Neural cell (in vitro differentiated cells): ENCODE measurements around the gene ABCA8. TPM values are rescaled to one million over a fixed set of nuclear protein-coding genes. Genes with fewer than 3 reads are reported as not detected.

Experiments used
- H2AFZ ChIP-seq: fragments of 200-600, 300-800 bp; sonication (generic), shearing (Covaris generic); 2 replicates; pipeline ENCODE4 v1.6.0; 2014; ENCODE audit warnings: low read depth, mild to moderate bottlenecking, antibody characterized with exemption, low read length, moderate library complexity
- H3F3A ChIP-seq: fragments of 200-600 bp; shearing (Covaris generic); 2 replicates; pipeline ENCODE4 v1.6.1; 2016; ENCODE audit warnings: mild to moderate bottlenecking, moderate library complexity, mixed read lengths, antibody characterized with exemption, low read length; ENCODE audit not compliant: insufficient read depth, poor library complexity, severe bottlenecking
- H3K27ac ChIP-seq: fragments of 200-600, 300-800 bp; sonication (generic), shearing (Covaris generic); 2 replicates; pipeline ENCODE4 v1.5.1; 2014; ENCODE audit warnings: mild to moderate bottlenecking, low read length, moderate library complexity
- H3K27me3 ChIP-seq: fragments of 300-800, 200-600 bp; sonication (generic), shearing (Covaris generic); 2 replicates; pipeline ENCODE4 v1.6.0; 2014; ENCODE audit warnings: mild to moderate bottlenecking, low read depth, low read length, moderate library complexity; ENCODE audit not compliant: insufficient read depth
- H3K36me3 ChIP-seq: fragments of 300-800, 200-600 bp; sonication (generic), shearing (Covaris generic); 2 replicates; pipeline ENCODE4 v1.5.1; 2014; ENCODE audit warnings: mild to moderate bottlenecking, antibody characterized with exemption, low read length, moderate library complexity; ENCODE audit not compliant: insufficient read depth
- H3K4me2 ChIP-seq: fragments of 300-800, 200-600 bp; sonication (generic), shearing (Covaris generic); 2 replicates; pipeline ENCODE4 v1.6.0; 2014; ENCODE audit warnings: mild to moderate bottlenecking, low read length
- H3K4me3 ChIP-seq: fragments of 300-800, 200-600 bp; sonication (generic), shearing (Covaris generic); 2 replicates; pipeline ENCODE4 v1.5.1; 2014; ENCODE audit warnings: mild to moderate bottlenecking, low read length, moderate library complexity
- H3K79me2 ChIP-seq: fragments of 200-600 bp; shearing (Covaris generic); replicated peaks from 2 replicates; pipeline ENCODE4 v1.6.0; 2014; ENCODE audit warnings: mild to moderate bottlenecking, low read length, moderate library complexity; ENCODE audit not compliant: insufficient read depth
- H3K9ac ChIP-seq: fragments of 300-800, 200-600 bp; sonication (generic), shearing (Covaris generic); 2 replicates; pipeline ENCODE4 v1.6.1; 2016; ENCODE audit warnings: mild to moderate bottlenecking, low read length, mixed read lengths
- H3K9me2 ChIP-seq: fragments of 200-600 bp; shearing (Covaris generic); 2 replicates; pipeline ENCODE4 v1.6.1; 2016; ENCODE audit warnings: mild to moderate bottlenecking, low read length, mixed read lengths; ENCODE audit not compliant: insufficient read depth
- H3K9me3 ChIP-seq: fragments of 200-600, 300-800 bp; sonication (generic), shearing (Covaris generic); 2 replicates; pipeline ENCODE4 v1.6.1; 2016; ENCODE audit warnings: mild to moderate bottlenecking, mixed run types, low read length, moderate library complexity, mixed read lengths
- H4K20me1 ChIP-seq: fragments of 200-600 bp; shearing (Covaris generic); 2 replicates; pipeline ENCODE4 v1.6.1; 2016; ENCODE audit warnings: mild to moderate bottlenecking, mixed run types; ENCODE audit not compliant: insufficient read depth
- EP300 ChIP-seq: fragments of 450-650 bp; conservative IDR thresholded peaks from 2 replicates; pipeline ENCODE4 v1.6.1; 2014; ENCODE audit warnings: antibody characterized with exemption, mild to moderate bottlenecking, moderate library complexity; ENCODE audit not compliant: poor library complexity, severe bottlenecking
- EZH2 ChIP-seq: fragments of 200-600, 300-800 bp; shearing (Covaris generic), sonication (generic); IDR thresholded peaks from 2 replicates; pipeline ENCODE4 v1.6.1; 2014; ENCODE audit warnings: antibody characterized with exemption, low read length, borderline replicate concordance, mild to moderate bottlenecking; ENCODE audit not compliant: insufficient read depth, poor library complexity, severe bottlenecking
- MXI1 ChIP-seq: fragments of 450-650 bp; conservative IDR thresholded peaks from 2 replicates; pipeline ENCODE4 v1.6.1; 2014; ENCODE audit warnings: antibody characterized with exemption, mild to moderate bottlenecking; ENCODE audit not compliant: poor library complexity, severe bottlenecking
- POLR2AphosphoS5 ChIP-seq: IDR thresholded peaks from 2 replicates; pipeline ENCODE4 v1.6.1; 2012
- RAD21 ChIP-seq: fragments of 450-650 bp; conservative IDR thresholded peaks from 2 replicates; pipeline ENCODE4 v1.6.1; 2014; ENCODE audit warnings: antibody characterized with exemption, mild to moderate bottlenecking, moderate library complexity
- SMC3 ChIP-seq: fragments of 450-650 bp; conservative IDR thresholded peaks from 2 replicates; pipeline ENCODE4 v1.6.1; 2014; ENCODE audit warnings: antibody characterized with exemption, mild to moderate bottlenecking, moderate library complexity; ENCODE audit not compliant: poor library complexity
- TAF1 ChIP-seq: IDR thresholded peaks from 2 replicates; pipeline ENCODE4 v1.6.1; 2012; ENCODE audit warnings: low read depth
- polyA plus RNA-seq: library from polyadenylated mRNA; depleted of rRNA; stranded (reverse); fragments of >200 nt; gene quantifications from 2 replicates; pipeline ENCODE4 v1.2.3, GENCODE V29; 2014
- TF ChIP-seq, protein P1 (sequence below): IDR thresholded peaks from 2 replicates; pipeline ENCODE4 v1.6.1; 2012; ENCODE audit warnings: borderline replicate concordance
- TF ChIP-seq, protein P2 (sequence below): fragments of 450-650 bp; IDR thresholded peaks from 2 replicates; pipeline ENCODE4 v1.5.1; 2014; ENCODE audit warnings: antibody characterized with exemption, mild to moderate bottlenecking, moderate library complexity; ENCODE audit not compliant: poor library complexity, severe bottlenecking

Gene ABCA8
- polyA plus RNA-seq, 1 donor from 2014 or later: not detected

DNA sequence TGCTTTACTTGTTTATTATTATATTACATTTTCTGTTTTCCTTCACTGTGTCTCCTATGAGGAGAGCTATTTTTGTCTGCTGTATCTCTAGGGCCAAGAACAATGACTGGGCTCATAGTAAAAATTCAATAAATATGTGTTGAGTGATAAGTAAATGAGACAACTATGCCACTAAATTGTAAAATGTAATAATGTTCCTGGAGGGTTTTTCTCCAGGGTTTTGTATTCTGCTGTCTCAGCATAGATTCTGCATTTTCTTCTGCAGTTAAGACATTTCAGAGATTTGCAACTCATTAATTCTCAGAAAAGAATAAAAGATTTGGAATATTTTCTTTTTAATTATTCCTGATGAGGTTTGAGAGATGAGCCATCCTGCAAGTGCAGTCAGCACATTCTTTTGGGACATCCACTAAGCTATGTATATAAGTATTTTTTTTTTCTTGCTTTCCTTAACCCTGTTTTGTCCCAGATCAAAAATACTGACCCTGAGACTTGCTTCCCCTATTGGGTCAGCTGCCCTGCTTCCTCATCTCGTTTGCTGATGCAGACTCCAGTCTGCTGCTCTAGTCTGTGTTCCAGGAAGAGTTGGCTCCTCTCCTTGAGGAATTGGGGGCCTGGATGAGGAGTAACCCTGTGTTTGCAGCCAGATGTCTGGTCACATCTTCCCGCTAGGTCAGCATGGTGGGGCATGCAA lies 122.9 kb downstream of the ABCA8 start:
- Histone ChIP-seq H3K4me2 (no peak overlapping the region), H4K20me1 (no peaks in the 10 kb centered on the region), H3F3A (no peaks in the 10 kb centered on the region), H3K27ac (no peak overlapping the region), H2AFZ (no peak overlapping the region), H3K9ac (no peak overlapping the region), H3K79me2 (no peaks in the 10 kb centered on the region), H3K4me3 (no peak overlapping the region), H3K9me3 (peaks cover 2% of the 10 kb centered on the region), H3K36me3 (no peaks in the 10 kb centered on the region), H3K27me3 (no peaks in the 10 kb centered on the region), H3K9me2 (no peaks in the 10 kb centered on the region)
- TF ChIP-seq, protein P1, sequence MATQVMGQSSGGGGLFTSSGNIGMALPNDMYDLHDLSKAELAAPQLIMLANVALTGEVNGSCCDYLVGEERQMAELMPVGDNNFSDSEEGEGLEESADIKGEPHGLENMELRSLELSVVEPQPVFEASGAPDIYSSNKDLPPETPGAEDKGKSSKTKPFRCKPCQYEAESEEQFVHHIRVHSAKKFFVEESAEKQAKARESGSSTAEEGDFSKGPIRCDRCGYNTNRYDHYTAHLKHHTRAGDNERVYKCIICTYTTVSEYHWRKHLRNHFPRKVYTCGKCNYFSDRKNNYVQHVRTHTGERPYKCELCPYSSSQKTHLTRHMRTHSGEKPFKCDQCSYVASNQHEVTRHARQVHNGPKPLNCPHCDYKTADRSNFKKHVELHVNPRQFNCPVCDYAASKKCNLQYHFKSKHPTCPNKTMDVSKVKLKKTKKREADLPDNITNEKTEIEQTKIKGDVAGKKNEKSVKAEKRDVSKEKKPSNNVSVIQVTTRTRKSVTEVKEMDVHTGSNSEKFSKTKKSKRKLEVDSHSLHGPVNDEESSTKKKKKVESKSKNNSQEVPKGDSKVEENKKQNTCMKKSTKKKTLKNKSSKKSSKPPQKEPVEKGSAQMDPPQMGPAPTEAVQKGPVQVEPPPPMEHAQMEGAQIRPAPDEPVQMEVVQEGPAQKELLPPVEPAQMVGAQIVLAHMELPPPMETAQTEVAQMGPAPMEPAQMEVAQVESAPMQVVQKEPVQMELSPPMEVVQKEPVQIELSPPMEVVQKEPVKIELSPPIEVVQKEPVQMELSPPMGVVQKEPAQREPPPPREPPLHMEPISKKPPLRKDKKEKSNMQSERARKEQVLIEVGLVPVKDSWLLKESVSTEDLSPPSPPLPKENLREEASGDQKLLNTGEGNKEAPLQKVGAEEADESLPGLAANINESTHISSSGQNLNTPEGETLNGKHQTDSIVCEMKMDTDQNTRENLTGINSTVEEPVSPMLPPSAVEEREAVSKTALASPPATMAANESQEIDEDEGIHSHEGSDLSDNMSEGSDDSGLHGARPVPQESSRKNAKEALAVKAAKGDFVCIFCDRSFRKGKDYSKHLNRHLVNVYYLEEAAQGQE: no peak
- TF ChIP-seq POLR2AphosphoS5 (no peak), RAD21 (no peak), EZH2 (no peak), EP300 (no peak), SMC3 (no peak), TAF1 (no peak), MXI1 (no peak)
- TF ChIP-seq, protein P2, sequence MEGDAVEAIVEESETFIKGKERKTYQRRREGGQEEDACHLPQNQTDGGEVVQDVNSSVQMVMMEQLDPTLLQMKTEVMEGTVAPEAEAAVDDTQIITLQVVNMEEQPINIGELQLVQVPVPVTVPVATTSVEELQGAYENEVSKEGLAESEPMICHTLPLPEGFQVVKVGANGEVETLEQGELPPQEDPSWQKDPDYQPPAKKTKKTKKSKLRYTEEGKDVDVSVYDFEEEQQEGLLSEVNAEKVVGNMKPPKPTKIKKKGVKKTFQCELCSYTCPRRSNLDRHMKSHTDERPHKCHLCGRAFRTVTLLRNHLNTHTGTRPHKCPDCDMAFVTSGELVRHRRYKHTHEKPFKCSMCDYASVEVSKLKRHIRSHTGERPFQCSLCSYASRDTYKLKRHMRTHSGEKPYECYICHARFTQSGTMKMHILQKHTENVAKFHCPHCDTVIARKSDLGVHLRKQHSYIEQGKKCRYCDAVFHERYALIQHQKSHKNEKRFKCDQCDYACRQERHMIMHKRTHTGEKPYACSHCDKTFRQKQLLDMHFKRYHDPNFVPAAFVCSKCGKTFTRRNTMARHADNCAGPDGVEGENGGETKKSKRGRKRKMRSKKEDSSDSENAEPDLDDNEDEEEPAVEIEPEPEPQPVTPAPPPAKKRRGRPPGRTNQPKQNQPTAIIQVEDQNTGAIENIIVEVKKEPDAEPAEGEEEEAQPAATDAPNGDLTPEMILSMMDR: no peak

DNA sequence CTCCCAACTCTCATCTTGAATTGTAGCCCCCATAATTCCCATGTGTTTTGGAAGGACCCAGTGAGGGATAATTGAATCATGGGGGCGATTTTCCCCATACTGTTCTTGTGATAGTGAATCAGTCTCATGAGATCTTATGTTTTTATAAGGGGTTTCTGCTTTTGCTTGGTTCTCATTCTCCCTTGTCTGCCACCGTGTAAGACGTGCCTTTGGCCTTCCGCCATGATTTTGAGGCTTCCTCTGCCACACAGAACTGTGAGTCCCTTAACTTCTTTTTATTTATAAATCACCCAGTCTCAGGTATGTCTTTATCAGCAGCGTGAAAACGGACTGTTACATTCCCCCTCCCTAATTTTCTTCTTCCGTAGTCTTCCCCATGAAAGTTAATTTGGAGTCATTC lies 124.0 kb downstream of the ABCA8 start:
- Histone ChIP-seq H3K79me2 (no peaks in the 10 kb centered on the region), H3K9me3 (peaks cover 2% of the 10 kb centered on the region), H2AFZ (no peak overlapping the region), H3K27ac (no peak overlapping the region), H3K9me2 (no peaks in the 10 kb centered on the region), H3K36me3 (no peaks in the 10 kb centered on the region), H3F3A (no peaks in the 10 kb centered on the region), H3K9ac (no peak overlapping the region), H3K4me2 (no peak overlapping the region), H4K20me1 (no peaks in the 10 kb centered on the region), H3K27me3 (no peaks in the 10 kb centered on the region), H3K4me3 (no peak overlapping the region)
- TF ChIP-seq EZH2 (no peak), MXI1 (no peak), TAF1 (no peak), RAD21 (no peak), POLR2AphosphoS5 (no peak), SMC3 (no peak)
- TF ChIP-seq, protein P1: no peak
- TF ChIP-seq, protein P2: no peak
